GM18870 (cell line): Measurements from ENCODE around the gene UNC13D.
"Not testable (repeated sequence)": the region's sequence is repeated elsewhere in the genome, so short reads cannot be mapped to it uniquely, and the experiment has no call there.

Experiments
- ATAC-seq: cut with Tn5 transposase; IDR thresholded peaks from one replicate; pipeline ENCODE4 v1.9.1; 2021; ENCODE audit warnings: moderate library complexity; ENCODE audit not compliant: unreplicated experiment

Gene UNC13D

GRCh38 chr17:75807861-75808260 lies 36.3 kb downstream of the UNC13D start:
- no peak for ATAC-seq

- ATAC-seq = no peak
Measured at GRCh38 chr17:75806822-75807500, 37.2 kb downstream of the UNC13D start.

- ATAC-seq = no peak
Measured at GRCh38 chr17:75803883-75804282, 40.3 kb downstream of the UNC13D start.

- ATAC-seq = no peak
Measured at GRCh38 chr17:75799402-75799801, 44.8 kb downstream of the UNC13D start.

- ATAC-seq = no peak
Measured at GRCh38 chr17:75795820-75796607, 48.2 kb downstream of the UNC13D start.

- no peak for ATAC-seq
Measured at GRCh38 chr17:75793460-75793859, 50.7 kb downstream of the UNC13D start.

- no peak for ATAC-seq
Measured at GRCh38 chr17:75791254-75791653, 53.0 kb downstream of the UNC13D start.

- ATAC-seq = no peak
Measured at GRCh38 chr17:75785016-75785890, 59.0 kb downstream of the UNC13D start.

GRCh38 chr17:75784473-75785015 lies 59.7 kb downstream of the UNC13D start, which contains the start of gene UNK:
Gene UNK, plus strand, starts transcription at chr17:75784806. Its CDS starts 75 bp downstream, at chr17:75784881.
- ATAC-seq = peak; percentile 49

GRCh38 chr17:75783803-75784472 lies 60.3 kb downstream of the UNC13D start:
- peak; percentile 9 for ATAC-seq

GRCh38 chr17:75783069-75783783 lies 61.0 kb downstream of the UNC13D start:
- ATAC-seq = no peak

- ATAC-seq = no peak
Measured at GRCh38 chr17:75779987-75780889, 64.0 kb downstream of the UNC13D start.

GRCh38 chr17:75779250-75779986 lies 64.8 kb downstream of the UNC13D start:
- peak; percentile 78 for ATAC-seq

- no peak for ATAC-seq
Measured at GRCh38 chr17:75778861-75779249, 65.3 kb downstream of the UNC13D start.

- ATAC-seq = not testable (repeated sequence)
Measured at GRCh38 chr17:75778066-75778860, 65.9 kb downstream of the UNC13D start.

GRCh38 chr17:75777296-75777922 lies 66.8 kb downstream of the UNC13D start:
- ATAC-seq = no peak
